HG03354 (cell line): Measurements from ENCODE around the gene HOXC13.

ENCODE experiments used
- ATAC-seq: cut with Tn5 transposase; IDR thresholded peaks from one replicate; pipeline ENCODE4 v1.9.1; 2021; ENCODE audit warnings: mild to moderate bottlenecking; ENCODE audit not compliant: unreplicated experiment, poor library complexity, severe bottlenecking

Gene HOXC13, protein sequence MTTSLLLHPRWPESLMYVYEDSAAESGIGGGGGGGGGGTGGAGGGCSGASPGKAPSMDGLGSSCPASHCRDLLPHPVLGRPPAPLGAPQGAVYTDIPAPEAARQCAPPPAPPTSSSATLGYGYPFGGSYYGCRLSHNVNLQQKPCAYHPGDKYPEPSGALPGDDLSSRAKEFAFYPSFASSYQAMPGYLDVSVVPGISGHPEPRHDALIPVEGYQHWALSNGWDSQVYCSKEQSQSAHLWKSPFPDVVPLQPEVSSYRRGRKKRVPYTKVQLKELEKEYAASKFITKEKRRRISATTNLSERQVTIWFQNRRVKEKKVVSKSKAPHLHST

DNA sequence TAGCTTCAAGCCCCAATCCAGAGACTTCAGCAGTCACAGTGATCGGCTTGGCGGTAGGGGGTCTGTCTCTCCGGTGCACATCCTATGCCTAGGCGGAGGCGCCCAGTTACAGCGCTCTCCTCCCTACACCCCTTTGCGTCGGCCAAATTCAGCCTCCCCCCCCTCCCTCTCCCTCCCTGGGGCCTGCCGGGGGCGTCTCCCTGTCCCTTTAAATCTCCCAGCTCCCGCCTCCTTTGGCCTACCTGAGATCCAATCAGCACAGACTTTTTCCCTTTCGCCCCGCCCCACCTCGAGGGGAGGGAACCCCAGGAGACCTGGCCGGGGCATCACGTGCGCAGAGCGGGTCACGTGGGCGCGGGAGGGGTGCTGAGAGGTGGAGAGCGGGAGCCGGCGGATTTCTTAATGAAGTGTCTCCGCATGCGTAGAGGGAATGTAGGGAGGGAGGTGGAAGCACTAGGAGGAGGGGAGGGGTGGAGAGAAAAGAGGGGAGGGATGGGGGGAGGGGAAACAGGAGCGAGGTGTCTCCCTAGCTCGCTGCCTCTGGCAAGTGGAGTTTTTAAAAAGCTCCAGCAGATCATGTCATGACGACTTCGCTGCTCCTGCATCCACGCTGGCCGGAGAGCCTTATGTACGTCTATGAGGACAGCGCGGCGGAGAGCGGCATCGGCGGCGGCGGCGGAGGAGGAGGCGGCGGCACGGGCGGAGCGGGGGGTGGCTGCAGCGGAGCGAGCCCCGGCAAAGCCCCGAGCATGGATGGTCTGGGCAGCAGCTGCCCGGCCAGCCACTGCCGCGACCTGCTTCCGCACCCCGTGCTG, at the start of gene HOXC13:
Gene HOXC13, plus strand, starts transcription at position 506 of the 815 bp plus-strand sequence. Its CDS starts 76 bp downstream, at position 582.
- ATAC-seq = no peak

DNA sequence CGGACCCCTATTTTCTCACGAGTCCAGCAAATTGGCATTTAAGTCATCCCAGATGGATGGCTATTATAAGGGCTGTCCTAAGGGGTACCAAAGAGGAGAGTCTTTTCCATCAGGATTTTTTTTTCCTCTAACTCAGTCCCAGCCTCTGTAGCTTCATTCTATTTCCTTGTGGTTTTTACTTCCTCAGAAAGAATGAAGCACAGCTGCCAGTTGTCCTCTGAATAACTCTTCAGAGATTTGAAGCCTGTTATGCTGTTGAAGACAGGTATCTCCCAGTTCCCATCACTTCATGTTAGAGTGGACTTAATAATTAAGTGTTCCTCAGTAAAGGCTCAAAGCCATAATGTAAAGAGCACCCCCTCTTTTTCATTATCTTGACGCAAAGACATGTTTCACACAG, 48.5 kb upstream of the HOXC13 start:
- no peak for ATAC-seq

DNA sequence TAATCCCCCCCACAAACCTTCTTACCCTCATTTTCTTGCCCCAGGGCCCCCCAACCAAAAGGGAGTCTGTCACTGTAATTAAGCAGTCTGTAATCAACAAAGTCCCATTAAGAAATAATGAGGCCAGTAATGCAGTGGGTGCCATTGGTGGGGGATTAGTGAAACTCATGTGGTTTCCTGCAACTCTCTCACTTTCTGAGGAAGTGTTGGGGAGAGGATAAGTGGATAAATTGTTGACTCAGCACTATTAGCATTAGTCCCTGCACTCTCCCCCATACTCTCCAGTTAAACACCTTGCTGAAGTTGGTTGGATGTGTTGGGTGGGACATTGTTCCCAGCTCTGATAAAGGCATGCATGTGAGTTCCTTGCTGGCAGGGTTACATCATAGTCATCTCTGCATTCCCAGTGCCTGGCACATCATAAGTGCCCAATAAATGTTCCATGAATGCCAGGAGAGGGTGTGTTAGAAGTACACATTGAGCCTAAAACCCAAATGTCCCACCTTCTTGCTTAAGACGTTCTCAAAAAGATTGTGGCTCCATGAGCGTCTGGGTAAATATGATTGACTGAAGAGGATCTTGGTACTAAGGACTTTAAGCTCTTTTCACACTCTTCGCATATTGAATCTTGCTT, 45.8 kb upstream of the HOXC13 start:
- no peak for ATAC-seq

DNA sequence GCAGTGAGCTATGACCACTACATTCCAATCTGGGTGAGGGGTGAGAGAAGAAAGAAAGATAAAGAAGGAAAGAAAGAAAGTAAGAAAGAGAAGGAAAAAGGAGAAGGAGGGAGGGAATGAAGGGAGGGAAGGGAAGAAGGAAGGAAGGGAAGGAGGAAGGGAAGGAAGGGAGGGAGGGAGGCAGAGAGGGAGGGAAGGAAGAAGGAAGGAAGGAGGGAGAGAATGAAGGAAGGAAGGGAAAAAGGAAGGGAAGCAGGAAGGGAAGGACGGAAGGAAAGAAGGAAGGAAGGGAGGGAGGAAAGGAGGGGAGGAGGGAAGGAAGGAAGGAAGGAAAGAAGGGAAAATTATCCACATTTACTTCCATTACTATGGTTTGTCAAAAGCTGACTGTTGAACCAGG, 39.4 kb upstream of the HOXC13 start:
- no peak for ATAC-seq

DNA sequence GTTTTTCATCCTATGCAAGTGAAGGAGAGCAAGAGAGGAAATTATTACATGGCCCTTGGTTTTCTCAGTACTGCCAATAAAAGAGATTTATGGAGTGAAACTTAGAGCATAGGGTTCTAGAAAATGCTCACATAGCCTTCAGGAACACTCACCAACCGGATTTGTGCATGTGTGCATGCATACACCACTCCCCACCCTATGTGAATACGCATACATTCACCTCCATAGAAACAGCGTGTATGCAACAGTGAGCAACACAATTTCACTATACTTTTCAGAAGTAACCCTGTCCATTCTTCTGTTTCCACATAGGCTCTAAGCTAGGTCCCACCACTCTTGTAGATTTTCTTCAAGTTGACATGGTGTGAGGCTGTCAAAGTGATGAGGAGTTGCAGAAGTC, 31.5 kb upstream of the HOXC13 start:
- no peak for ATAC-seq

DNA sequence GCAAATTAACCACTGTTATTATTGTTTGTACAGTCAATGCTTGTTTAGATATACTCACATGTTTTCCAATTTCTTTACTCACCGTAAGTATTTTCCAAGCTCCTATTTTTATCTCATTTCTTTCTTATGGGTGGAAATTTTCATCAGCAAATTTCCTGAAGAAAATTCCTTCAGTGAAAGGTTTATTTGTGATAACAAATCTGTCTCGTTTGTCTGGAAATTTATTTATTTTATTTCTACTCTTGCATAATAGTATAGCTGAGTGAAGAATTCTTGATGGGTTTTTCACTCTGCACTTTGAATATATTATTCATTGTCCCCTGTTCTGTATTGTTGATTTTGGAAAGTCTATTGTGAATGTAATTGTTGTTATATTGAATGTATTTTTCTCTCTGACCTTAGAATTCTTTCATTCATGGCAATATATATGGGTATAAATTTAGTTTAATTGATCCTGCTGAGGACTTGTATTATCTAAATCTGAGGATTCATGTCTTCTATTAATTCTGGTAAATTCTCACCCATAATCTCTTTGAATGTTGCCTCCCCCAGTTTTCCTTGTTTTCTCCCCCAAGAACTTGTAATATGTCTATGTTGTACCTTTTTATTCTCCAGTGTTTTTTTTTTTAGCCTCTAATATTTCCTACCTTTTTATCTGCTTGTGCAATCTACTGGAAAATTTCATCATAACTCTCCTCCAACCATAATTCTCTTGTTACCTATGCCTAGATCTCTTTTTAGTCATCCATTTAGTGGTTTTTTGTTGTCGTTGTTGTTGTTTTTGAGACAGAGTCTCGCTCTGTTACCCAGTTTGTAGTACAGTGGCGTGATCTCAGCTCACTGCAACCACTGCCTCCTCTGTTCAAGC, 21.6 kb upstream of the HOXC13 start:
- ATAC-seq = no peak

DNA sequence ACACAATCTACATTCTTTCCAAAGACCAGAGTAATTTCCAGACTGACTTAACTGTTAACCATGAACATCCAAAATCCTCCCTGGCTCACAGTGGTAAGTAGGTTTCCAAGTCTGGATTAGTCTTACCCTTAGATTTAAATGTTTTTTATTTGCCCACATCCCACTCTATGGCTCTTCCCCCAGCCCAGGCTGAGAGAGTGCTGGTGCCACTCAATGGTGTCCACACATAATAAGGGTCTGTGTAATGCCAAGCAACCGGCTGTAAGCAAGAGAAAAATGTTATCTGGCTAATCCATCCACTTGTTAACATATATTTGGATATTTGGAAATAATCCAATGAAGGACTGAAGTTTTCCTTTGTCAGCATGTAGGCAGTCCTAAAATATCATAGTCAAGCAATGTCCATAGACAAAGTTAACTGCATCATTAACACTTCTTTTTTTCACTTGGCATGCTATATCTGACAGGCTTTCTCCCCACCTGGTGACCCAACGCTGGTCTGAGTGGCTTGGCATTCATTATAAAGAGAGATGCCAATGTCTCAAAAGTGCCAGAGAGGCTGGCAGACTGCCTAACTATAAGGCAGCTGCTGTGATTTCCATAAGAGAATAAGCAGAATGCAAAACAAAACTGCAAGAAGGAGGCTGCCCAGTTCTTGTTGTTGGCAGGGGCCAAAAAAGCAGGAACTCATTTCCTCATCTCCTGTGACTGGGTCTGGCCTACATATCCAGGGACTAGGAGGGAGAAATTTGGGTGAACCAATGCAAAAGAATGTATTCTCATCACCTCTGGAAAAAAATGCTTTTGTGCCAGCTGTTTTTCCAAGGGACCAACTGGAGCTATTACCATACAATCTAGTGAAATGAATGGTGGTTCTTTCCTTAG, 13.9 kb upstream of the HOXC13 start:
- ATAC-seq = no peak

DNA sequence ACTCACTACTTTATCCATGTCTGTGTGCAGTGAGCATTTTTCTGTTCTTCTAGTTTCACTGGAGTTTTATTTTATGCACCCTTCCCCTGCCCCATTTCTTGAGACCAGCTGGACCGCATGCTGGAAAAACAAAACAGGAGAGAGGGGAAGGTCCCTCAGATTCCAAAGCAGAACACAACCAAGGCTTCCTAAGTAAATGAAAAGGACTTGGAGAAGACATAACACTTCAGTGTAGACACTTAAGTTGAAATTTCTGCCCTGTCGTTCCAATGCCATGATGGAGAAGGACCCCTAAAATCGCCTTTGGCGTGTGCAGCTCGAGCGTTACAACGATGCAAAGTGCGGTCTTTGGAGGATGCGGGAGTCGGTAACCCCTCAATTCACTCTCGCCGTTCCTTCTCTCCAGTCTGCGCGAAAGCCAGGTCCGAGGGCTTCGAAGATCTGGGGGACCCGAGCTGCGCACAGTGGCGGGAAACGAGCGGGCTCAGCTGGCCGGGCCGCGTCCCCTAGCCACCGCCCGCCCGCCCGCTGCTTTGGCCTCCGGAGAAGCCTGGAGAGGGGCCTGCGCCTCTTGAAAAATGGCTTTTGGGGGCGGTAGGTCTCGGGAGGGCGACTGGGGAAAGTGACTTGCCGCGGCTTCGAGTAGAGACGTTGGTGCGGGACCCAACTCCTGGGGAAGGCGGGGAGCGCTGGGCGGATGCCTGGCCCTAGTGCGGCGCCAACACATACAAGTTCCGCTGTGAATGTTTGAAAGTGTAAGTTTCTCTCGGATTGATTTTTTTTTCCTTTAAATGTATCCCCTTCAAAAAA, 11.2 kb upstream of the HOXC13 start:
- no peak for ATAC-seq

DNA sequence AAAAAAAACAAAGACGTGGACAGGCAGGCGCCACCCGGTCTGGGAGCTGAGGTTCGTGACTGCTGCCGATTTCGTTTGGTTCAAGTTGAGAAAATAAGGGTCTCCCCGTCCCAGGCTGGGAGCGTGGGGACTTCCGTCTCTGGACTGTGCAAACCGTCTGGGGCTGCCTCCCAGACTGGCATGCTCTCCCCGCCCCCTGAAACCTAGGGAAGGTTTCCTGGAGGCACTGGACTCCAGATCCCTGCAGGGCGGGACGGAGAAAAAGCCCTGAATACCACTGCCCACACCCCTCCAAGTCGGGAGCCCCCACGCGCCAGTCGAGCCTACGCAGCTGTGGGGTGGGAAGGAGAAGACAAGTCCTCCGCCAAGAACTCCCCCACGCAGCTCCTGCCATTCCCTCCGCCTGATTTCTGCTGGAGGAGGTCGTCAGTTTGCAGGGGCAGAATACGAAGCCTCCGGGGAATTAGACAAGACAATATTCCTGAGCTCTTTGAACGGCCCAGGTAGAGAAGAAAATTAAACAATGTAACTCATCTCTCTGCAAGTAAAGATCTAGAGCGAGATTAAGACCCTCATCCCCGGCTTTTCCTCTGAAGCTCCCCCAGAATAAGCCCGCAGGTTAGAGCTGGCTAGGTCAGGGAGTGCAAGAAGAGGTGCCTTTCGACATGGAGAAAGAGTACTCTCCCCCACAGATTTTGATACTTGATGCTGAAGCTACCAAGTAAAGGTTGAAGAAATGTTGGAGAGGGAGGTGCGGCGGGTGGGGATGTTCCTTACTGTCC, 10.4 kb upstream of the HOXC13 start:
- no peak for ATAC-seq

DNA sequence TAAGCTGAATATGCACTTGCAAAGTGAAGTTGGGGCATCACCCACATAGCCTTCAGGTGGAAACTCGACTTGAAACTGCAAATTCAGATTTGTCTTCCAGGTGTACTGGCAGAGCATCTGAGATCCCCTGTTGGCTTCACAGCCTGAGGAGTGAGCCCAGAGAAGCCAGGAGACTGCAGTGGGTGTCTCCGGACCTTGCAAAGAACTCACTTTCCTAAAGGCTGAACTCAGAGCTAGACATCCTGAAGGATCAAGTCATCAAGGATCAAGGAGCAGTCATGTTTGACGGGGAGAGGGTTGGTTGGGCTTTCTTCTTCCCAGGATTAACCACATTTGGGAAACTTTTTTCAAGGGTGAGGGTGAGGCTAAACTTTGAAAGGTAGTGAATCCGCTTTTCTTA, 9.1 kb upstream of the HOXC13 start:
- ATAC-seq = no peak

DNA sequence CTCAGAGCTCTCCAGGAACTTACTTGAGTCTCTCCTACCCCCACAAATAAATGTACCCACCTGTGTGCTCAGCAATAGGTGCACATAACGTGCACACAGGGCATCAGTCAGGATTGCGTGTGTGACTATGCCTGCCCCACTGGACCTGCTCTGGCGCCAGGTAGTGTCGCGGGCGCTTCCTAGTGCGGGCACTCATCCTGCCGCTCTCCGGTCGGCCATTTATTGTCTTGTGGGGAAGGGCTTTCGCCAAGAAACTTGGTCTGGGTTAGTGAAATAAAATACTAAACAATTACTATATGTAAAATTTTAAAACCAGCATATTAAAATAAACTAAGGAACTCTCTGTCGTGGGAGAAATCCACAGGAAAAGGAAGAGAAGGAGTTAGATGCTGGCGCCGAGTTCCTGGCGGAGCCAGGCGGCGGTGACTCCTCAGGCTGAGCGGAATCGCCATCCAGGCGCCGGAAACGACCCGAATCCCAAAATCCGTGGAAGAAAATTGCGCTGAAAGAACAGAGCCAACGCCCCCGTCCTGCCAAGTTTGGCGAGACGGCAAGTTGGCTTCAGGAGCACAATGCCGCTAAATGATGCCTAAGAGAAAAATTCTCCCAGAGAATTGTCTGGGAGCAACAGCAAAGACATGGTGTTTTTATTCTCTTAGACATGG, 7.9 kb upstream of the HOXC13 start:
- ATAC-seq = no peak

DNA sequence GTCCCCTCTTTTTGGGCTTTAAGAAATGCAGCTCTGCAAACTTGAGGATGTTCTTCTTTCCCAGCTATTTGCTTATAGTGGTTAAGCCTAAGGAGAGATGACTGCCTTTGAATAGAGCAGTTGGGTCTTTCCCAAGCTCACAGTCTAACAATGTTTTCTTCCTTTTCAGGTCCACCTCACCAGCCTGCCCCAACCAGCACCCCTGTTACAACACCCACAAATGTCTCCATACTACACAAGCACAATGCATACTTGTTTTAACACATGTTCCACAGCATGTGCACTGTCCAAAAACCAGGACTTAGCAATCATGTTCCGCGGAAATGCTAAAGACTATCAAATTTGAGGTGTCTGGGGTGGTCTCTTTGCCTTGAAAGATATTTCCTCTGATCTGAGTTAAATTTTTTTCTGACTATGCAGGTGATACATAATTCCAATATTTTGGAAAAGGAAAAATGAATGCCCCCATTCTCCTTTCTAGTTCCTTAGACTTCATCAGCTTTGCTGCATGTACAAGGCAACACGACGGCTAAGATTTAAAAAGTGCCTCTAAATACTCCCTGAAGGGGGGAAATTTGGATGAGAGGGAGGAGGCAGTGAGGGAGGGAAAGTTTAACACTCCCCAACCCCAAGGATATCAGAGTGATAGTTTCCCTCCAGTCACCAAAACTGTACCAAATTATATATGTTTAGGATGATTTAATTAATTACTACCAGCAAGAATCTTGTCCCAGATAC, 6.6 kb upstream of the HOXC13 start:
- no peak for ATAC-seq

DNA sequence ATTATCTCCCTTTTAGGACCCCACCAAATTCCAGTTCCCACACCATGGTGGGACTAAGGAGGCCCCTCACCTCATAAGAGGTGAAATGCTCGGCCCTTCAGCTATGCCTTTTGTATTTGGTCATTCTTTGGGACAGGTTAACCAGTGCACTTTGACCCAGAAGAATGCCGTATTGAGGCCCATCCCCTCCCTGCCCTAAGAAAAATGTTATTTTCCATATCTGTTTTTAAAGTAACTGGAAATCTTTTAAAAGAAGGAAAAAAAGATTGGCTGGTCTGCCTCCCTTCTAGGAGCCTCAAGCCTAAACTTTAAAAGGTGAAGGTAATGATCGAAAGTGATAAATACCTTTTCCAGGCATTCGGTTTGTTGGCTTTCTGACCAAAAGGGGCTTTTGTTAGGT, 5.7 kb upstream of the HOXC13 start:
- ATAC-seq = no peak

DNA sequence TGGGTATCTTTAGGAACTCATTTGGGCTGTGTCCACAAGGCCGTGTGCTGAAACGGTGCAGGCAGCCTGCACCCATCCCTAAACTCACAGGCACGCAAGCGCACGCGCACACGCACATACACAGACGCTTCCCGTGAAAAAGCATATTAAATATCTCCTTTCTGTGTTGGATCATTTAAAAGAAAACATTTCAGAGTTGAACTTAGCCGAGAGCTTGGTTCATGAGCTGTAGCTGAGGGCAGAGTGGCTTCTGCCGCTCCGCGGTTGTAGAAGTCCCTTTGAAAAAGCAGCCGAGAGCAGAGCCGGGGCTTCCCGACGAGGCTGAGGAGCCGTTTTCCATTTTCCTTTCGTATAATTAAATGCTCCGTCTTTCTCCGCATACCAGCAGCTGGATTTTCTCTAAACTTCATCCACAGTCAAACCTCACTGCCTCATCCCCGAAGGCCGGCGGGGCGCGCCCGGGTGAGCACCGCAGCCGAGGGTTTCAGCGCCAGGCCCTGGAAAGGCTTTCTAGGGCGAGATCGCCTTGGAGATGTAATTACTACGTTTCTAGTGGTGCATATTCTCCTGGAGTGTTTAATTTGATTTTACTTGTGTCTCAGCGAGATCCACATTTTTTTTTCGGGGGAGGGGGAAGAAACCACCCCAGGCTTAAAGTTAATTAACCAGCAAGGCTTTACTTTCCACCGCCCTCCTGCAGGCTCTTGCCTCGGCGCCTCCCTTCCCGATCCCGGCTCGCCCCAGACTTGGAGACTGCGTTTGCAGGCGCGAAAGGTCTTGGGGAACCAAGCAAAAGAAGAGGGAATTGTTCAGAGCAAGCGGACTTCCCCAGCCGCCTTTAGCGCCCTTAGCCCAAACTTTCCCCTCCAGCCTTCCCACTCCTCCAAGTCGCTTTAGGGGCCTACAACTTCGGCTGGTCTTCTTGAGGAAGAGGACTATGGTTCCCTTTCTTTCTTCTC, 3.0 kb upstream of the HOXC13 start:
- ATAC-seq = no peak

DNA sequence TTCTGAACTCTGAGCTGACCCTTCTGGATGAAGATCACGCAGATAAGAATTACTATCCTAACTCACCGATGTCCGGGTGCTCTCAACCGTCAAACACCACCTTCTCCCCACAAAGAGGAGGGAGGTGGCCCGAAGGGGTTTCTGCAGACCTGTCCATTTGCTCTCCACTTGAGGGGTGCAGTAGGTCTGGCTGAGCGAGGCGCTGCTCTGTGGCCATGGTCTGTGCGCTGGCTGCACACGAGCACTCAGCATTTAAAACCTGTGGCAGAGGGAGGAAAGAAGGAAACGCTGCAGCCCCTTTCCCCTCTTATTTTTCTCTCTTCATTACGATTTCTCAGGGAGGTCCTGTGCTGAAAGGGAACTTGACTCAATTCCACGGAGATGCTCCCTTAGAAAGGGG, 1.5 kb upstream of the HOXC13 start:
- ATAC-seq = no peak
